GM21528 (cell line): ENCODE results near the gene ENO4.

Experiments
- ATAC-seq: cut with Tn5 transposase; IDR thresholded peaks from one replicate; pipeline ENCODE4 v1.9.1; 2021; ENCODE audit warnings: mild to moderate bottlenecking, moderate library complexity; ENCODE audit not compliant: unreplicated experiment, low FRiP score

ENO4 gene

GRCh38 chr10:116829711-116830110 is 19.6 kb upstream of the ENO4 start:
- ATAC-seq: no peak

- no peak for ATAC-seq
These were observed 18.2 kb upstream of the ENO4 start for GRCh38 chr10:116831086-116831485.

- ATAC-seq: no peak
These were observed 17.5 kb upstream of the ENO4 start for GRCh38 chr10:116831790-116832189.

- ATAC-seq: no peak
These were observed 15.0 kb upstream of the ENO4 start for GRCh38 chr10:116833986-116834985.

- ATAC-seq: no peak
These were observed 13.6 kb upstream of the ENO4 start for GRCh38 chr10:116835658-116836057.

GRCh38 chr10:116836083-116836482 is 13.2 kb upstream of the ENO4 start:
- no peak for ATAC-seq

- no peak for ATAC-seq
These were observed 12.3 kb upstream of the ENO4 start for GRCh38 chr10:116836902-116837523.

- no peak for ATAC-seq
These were observed 11.1 kb upstream of the ENO4 start for GRCh38 chr10:116838143-116838725.

GRCh38 chr10:116840389-116841075 is 8.8 kb upstream of the ENO4 start:
- no peak for ATAC-seq

- ATAC-seq: no peak
These were observed 3.5 kb upstream of the ENO4 start for GRCh38 chr10:116845823-116846222.

GRCh38 chr10:116848032-116848943 is 1.0 kb upstream of the ENO4 start:
- ATAC-seq: peak; percentile 75

- ATAC-seq: no peak
These were observed 403 bp upstream of the ENO4 start for GRCh38 chr10:116848944-116849247.

GRCh38 chr10:116850058-116850611 is 836 bp downstream of the ENO4 start:
- no peak for ATAC-seq

- ATAC-seq: no peak
These were observed 2.9 kb downstream of the ENO4 start for GRCh38 chr10:116852246-116852645.

GRCh38 chr10:116853287-116853686 is 4.0 kb downstream of the ENO4 start:
- ATAC-seq: no peak

- ATAC-seq: no peak
These were observed 4.4 kb downstream of the ENO4 start for GRCh38 chr10:116853701-116854100.

- ATAC-seq: no peak
These were observed 7.9 kb downstream of the ENO4 start for GRCh38 chr10:116857156-116857555.

- ATAC-seq: no peak
These were observed 12.5 kb downstream of the ENO4 start for GRCh38 chr10:116861796-116862195.

- ATAC-seq: no peak
These were observed 15.1 kb downstream of the ENO4 start for GRCh38 chr10:116864436-116864835.

GRCh38 chr10:116866066-116866465 is 16.8 kb downstream of the ENO4 start:
- no peak for ATAC-seq
